ENCODE data around the gene LBX1.

DNA sequence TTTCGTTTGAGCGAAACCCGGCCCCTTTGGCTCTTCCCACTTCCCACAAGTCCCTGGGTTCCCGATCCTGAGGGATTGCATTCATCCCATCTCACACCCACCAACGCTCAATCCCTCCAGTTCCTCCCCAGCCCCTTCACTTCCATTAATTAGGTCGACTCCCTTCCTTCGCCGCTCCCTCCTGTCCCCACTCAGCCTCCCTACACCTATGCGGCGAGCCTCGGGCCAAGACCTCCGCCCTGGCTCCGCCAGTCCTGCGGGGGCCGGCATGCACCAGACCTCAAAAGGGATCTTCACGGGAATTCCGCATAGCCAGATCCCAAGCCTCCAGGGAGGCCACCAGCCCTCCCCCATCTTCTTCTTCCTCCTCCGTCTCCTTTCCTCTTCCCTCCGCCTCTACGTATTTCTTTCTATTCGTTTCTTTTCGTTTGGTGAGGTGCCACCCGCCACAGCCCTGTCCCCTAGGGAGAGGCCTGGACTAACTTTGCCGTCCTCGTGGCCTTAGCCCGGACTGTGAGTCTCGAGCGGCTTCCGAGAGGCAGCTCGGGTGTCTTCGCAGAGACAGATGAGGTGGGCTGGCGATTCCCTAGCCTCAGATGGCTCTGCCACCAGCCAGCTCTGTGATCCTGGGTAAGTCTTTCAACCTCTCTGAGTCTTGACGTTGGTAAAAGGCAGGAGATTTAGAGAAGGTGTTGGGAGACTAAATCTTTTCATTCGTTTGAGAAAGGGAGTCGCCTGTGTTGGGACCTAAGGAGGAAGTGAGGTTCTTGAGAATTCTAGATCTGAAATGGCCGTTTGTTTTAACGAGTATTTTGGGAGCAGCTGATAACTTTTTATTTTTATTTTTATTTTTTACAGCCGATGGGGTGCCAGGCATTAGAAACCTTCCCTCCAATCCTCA, 8.1 kb upstream of the LBX1 start:
- TF ChIP-seq, protein P1, sequence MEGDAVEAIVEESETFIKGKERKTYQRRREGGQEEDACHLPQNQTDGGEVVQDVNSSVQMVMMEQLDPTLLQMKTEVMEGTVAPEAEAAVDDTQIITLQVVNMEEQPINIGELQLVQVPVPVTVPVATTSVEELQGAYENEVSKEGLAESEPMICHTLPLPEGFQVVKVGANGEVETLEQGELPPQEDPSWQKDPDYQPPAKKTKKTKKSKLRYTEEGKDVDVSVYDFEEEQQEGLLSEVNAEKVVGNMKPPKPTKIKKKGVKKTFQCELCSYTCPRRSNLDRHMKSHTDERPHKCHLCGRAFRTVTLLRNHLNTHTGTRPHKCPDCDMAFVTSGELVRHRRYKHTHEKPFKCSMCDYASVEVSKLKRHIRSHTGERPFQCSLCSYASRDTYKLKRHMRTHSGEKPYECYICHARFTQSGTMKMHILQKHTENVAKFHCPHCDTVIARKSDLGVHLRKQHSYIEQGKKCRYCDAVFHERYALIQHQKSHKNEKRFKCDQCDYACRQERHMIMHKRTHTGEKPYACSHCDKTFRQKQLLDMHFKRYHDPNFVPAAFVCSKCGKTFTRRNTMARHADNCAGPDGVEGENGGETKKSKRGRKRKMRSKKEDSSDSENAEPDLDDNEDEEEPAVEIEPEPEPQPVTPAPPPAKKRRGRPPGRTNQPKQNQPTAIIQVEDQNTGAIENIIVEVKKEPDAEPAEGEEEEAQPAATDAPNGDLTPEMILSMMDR (IDR thresholded peaks at IDR 0.05), result no peak
- TF ChIP-seq POLR2AphosphoS5 (IDR thresholded peaks at IDR 0.05) (no peak), POLR2A (IDR thresholded peaks at IDR 0.05) (no peak)

All from prostate gland (tissue), 2 donors.